ENCODE measurements around the gene UNC5B.

GRCh38 chr10:71179382-71179781 is 33.0 kb upstream of the UNC5B start:
- TF ChIP-seq GATA2 (IDR thresholded peaks at IDR 0.05; ENCODE audit: low read depth, low read length) (no peak), GATA3 (IDR thresholded peaks at IDR 0.05; ENCODE audit: low read depth, low read length) (no peak)

All from SH-SY5Y (cell line).